Lower leg skin (tissue), 3 donors: Measurements from ENCODE around the gene INHBC.

Source experiments
- CTCF ChIP-seq, 3 donors: fragments of 450-650 bp; IDR thresholded peaks; one replicate each; pipeline ENCODE4 v1.5.1; 2016; ENCODE audit warnings: antibody characterized with exemption in 3 of 3, mild to moderate bottlenecking in 3 of 3, moderate library complexity in 2 of 3
- POLR2A ChIP-seq, 2 donors: fragments of 450-650 bp; IDR thresholded peaks; one replicate each; pipeline ENCODE4 v1.6.1; 2016 to 2017; ENCODE audit warnings: antibody characterized with exemption in 2 of 2, mild to moderate bottlenecking in 1 of 2, moderate library complexity in 1 of 2

GRCh38 chr12:57438400-57438799 lies 3.8 kb downstream of the INHBC start:
- TF ChIP-seq CTCF (IDR thresholded peaks at IDR 0.05) (no peak), POLR2A (IDR thresholded peaks at IDR 0.05) (no peak)
